Tibial nerve (tissue), 4 donors: Measurements from ENCODE around the gene APEH. TPM values are rescaled to one million over a fixed set of nuclear protein-coding genes. Genes with fewer than 3 reads are reported as not detected.

ENCODE experiments used
- DNase-seq, 2 donors: peaks; one replicate each; pipeline ENCODE4 v3.0.0-alpha.2; 2019; ENCODE audit warnings: low spot score in 2 of 2
- H3K27ac ChIP-seq, 4 donors: fragments of 200-600 bp; sonication (generic) in 3 of 4; one replicate each; pipeline ENCODE4 v1.5.1; 2017 to 2019; ENCODE audit warnings: mild to moderate bottlenecking in 1 of 4
- H3K27me3 ChIP-seq, 2 donors: fragments of 200-600 bp; sonication (generic) in 1 of 2; one replicate each; pipeline versions ENCODE4 v1.5.1 to v1.6.0; 2017 to 2019
- H3K36me3 ChIP-seq, 3 donors: fragments of 200-600 bp; sonication (generic); one replicate each; pipeline ENCODE4 v1.5.1; 2018 to 2019
- H3K4me1 ChIP-seq, 4 donors: fragments of 200-600 bp; sonication (generic) in 3 of 4; one replicate each; pipeline ENCODE4 v1.5.1; 2017 to 2019
- H3K4me3 ChIP-seq, 4 donors: fragments of 200-600 bp; sonication (generic) in 3 of 4; one replicate each; pipeline ENCODE4 v1.5.1; 2017 to 2019; ENCODE audit warnings: mild to moderate bottlenecking in 1 of 4, moderate library complexity in 1 of 4
- H3K9me3 ChIP-seq, 4 donors: fragments of 200-600 bp; sonication (generic) in 3 of 4; one replicate each; pipeline ENCODE4 v1.5.1; 2017 to 2019
- CTCF ChIP-seq, 5 experiments: fragments of 200-600 bp in 3 of 5; fragments of 450-650 bp in 2 of 5; sonication (generic) in 3 of 5; IDR thresholded peaks; one replicate each; pipeline ENCODE4 v1.5.1; 2016 to 2019; ENCODE audit warnings: antibody characterized with exemption in 5 of 5, mild to moderate bottlenecking in 3 of 5, moderate library complexity in 2 of 5
- EP300 ChIP-seq, 2 donors: sonication (generic); formaldehyde crosslinking; IDR thresholded peaks; one replicate each; pipeline ENCODE4 v1.6.1; 2017; ENCODE audit warnings: antibody characterized with exemption in 2 of 2, mild to moderate bottlenecking in 1 of 2
- POLR2A ChIP-seq, 2 donors: fragments of 450-650 bp; IDR thresholded peaks; one replicate each; pipeline ENCODE4 v1.6.1; 2017; ENCODE audit warnings: antibody characterized with exemption in 2 of 2, mild to moderate bottlenecking in 2 of 2, moderate library complexity in 2 of 2
- WGBS, 2 donors: methylation state at CpG; one replicate each; pipeline ENCODE4 v1.1.5; 2018; 5-methylcytosine and 5-hydroxymethylcytosine counted together
- total RNA-seq, 4 donors: library from RNA; depleted of rRNA; stranded (reverse); fragments of >200 nt; gene quantifications; one replicate each; pipeline ENCODE4 v1.1.0, GENCODE V29; 2016

Gene APEH
- total RNA-seq, 4 donors from 2014 or later = 64.0 to 77.7 (median 65.8) TPM

GRCh38 chr3:49702672-49703071, 28.5 kb downstream of the APEH start:
- H3K27ac ChIP-seq = no peak overlapping the region
- no peak for TF ChIP-seq EP300 (IDR thresholded peaks at IDR 0.05)
- TF ChIP-seq CTCF (IDR thresholded peaks at IDR 0.05) = no peak
- no peak for TF ChIP-seq POLR2A (IDR thresholded peaks at IDR 0.05)
- H3K27me3 ChIP-seq = no peaks in the 10 kb centered on the region
- H3K36me3 ChIP-seq = peaks cover 0 to 100% (median 15%) of the 10 kb centered on the region in 3 donors
- H3K4me3 ChIP-seq = no peak overlapping the region
- 87 to 92% methylated on average over 5 to 11 of the region's 11 CpGs for WGBS, 2 donors
- H3K9me3 ChIP-seq = no peaks in the 10 kb centered on the region
- no peak for DNase-seq
- peaks cover 0 to 5% (median 0%) of the 10 kb centered on the region in 4 donors for H3K4me1 ChIP-seq

DNA sequence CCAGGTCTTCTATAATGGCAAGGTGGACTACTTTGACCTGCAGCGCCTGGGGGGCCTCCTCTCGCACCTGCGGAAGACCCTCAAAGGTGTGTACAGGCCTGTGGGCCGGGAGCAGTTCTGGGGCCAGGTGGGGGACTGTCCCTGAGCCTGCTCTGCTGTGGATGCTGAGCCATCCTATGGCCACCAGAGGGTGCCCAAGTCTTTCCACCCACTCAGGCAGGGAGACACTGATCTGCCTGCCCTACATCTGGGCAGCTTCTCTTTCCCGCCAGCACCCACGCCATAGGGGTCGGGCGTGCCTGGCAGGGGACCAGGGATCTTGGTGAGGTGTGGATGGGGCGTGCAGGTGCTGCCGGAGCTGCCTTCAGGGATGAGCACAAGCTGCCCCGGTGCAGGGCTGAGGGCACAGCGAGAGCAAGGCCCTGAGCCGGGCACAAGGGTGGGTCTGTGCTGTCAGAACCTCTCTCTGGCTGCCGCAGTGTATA, 29.3 kb downstream of the APEH start:
- no peak overlapping the region for H3K4me3 ChIP-seq
- peak in 1 of 2 donors; percentile 38 for DNase-seq
- no peak overlapping the region for H3K27ac ChIP-seq
- peaks cover 0 to 5% (median 0%) of the 10 kb centered on the region in 4 donors for H3K4me1 ChIP-seq
- no peaks in the 10 kb centered on the region for H3K27me3 ChIP-seq
- TF ChIP-seq POLR2A (IDR thresholded peaks at IDR 0.05) (no peak), CTCF (IDR thresholded peaks at IDR 0.05) (peak; percentile 65 to 83 (median 71)), EP300 (IDR thresholded peaks at IDR 0.05) (no peak)
- H3K9me3 ChIP-seq = no peaks in the 10 kb centered on the region
- WGBS, 2 donors = 53 to 63% methylated on average over 11 to 12 of the region's 14 CpGs
- peaks cover 0 to 98% (median 15%) of the 10 kb centered on the region in 3 donors for H3K36me3 ChIP-seq

DNA sequence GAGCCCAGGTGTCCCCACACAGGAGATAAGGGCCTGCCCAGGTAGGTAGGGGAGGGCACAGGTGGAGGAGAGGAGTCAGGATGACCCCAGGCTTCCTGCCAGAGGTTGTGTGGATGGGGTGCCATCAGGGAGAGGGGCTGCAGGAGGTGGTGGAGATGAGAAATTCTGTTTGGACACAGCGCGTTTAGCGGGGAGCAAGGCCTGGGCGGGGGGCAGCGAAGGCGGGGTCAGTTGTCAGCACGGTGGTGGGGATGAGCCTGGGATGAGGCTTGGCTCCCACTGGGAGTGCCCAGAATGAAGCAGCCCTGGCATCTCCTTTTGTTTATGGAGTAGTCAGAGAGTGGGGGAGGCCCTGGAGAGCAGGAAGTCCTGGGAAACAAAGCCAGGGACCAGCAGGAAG, 29.8 kb downstream of the APEH start:
- DNase-seq = no peak
- no peak overlapping the region for H3K27ac ChIP-seq
- H3K4me1 ChIP-seq = peaks cover 0 to 5% (median 0%) of the 10 kb centered on the region in 4 donors
- no peak for TF ChIP-seq POLR2A (IDR thresholded peaks at IDR 0.05)
- no peaks in the 10 kb centered on the region for H3K27me3 ChIP-seq
- H3K36me3 ChIP-seq = peaks cover 0 to 98% (median 15%) of the 10 kb centered on the region in 3 donors
- no peaks in the 10 kb centered on the region for H3K9me3 ChIP-seq
- H3K4me3 ChIP-seq = no peak overlapping the region
- whole genome bisulfite sequencing, 2 donors = 87 to 89% methylated on average over 7 of the region's 7 CpGs

- H3K27me3 ChIP-seq = no peaks in the 10 kb centered on the region
- TF ChIP-seq POLR2A (IDR thresholded peaks at IDR 0.05) (no peak), EP300 (IDR thresholded peaks at IDR 0.05) (no peak), CTCF (IDR thresholded peaks at IDR 0.05) (no peak)
- DNase-seq = no peak
- H3K4me1 ChIP-seq = peaks cover 0 to 5% (median 0%) of the 10 kb centered on the region in 4 donors
- no peak overlapping the region for H3K4me3 ChIP-seq
- H3K9me3 ChIP-seq = no peaks in the 10 kb centered on the region
- no peak overlapping the region for H3K27ac ChIP-seq
- WGBS, 2 donors = 87 to 93% methylated on average over 5 to 7 of the region's 8 CpGs
- peaks cover 0 to 95% (median 15%) of the 10 kb centered on the region in 3 donors for H3K36me3 ChIP-seq
Observed at GRCh38 chr3:49704629-49705028, 30.5 kb downstream of the APEH start.

DNA sequence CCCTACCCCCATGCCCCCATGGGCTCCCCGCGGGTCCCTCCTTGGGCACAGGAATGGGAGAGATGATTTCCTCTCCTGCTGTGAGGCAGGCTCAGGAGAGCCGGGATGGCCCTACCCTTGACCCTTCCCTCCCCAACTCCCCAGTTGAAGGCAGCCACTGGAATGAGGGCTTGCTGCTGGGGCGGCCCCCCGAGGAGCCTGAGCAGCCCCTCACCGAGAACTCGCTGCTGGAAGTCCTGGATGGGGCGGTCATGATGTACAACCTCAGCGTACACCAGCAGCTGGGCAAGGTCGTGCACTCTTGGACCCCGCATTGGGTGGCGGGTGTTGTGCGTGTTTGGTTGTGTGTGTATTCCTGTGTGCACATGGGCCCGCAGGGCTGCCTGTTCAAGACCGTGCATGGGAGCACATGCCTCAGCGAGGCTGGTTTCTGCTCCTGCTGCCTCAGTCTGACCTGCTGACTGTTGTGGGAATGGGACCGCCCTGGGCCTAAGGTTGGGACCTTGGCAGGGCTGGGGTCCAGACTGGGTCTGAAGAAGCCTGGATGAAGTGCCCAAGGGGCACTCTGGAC, 31.3 kb downstream of the APEH start:
- Histone ChIP-seq H3K4me1 (peaks cover 0 to 5% (median 0%) of the 10 kb centered on the region in 4 donors), H3K4me3 (no peak overlapping the region), H3K27me3 (no peaks in the 10 kb centered on the region), H3K9me3 (no peaks in the 10 kb centered on the region), H3K36me3 (peaks cover 0 to 92% (median 14%) of the 10 kb centered on the region in 3 donors), H3K27ac (no peak overlapping the region)
- WGBS, 2 donors = 84 to 96% methylated on average over 5 to 11 of the region's 17 CpGs
- DNase-seq = no peak
- TF ChIP-seq EP300 (IDR thresholded peaks at IDR 0.05) (no peak), CTCF (IDR thresholded peaks at IDR 0.05) (no peak), POLR2A (IDR thresholded peaks at IDR 0.05) (no peak)
